ENCODE data around the gene CLEC18C.

GRCh38 chr16:70157477-70158260 is 15.9 kb upstream of the CLEC18C start:
- TF ChIP-seq CTCF (IDR thresholded peaks at IDR 0.05) (no peak), POLR2A (IDR thresholded peaks at IDR 0.05) (no peak), EP300 (IDR thresholded peaks at IDR 0.05) (no peak)

Measured in upper lobe of left lung (tissue), 4 donors.